ENCODE data around the gene E2F4. TPM values are rescaled to one million over a fixed set of nuclear protein-coding genes. Genes with fewer than 3 reads are reported as not detected.

E2F4 gene
- total and polyA plus RNA-seq, 9 of the 15 experiments (the other 6 are each of a cell fraction or from before 2014, with no cell fraction given), result 9.7 to 139 (median 106) TPM

- intact Hi-C loops (cut with micrococcal nuclease), result no loop called here
- Histone ChIP-seq H3K9me3 (replicated peaks; ENCODE audit: control insufficient read depth, insufficient read depth, low read depth, low read length) (no peaks in the 10 kb centered on the region), H4K20me1 (replicated peaks; ENCODE audit: control insufficient read depth, insufficient read depth, low read length) (no peaks in the 10 kb centered on the region), H3K4me1 (replicated peaks in 1 of 2; ENCODE audit: control insufficient read depth in 2 of 2, insufficient read depth in 2 of 2, low read length in 2 of 2) (peaks cover 17 to 61% of the 10 kb centered on the region in 2 experiments), H3K9ac (ENCODE audit: insufficient read depth in 1 of 2, low read depth in 2 of 2, low read length in 2 of 2) (no peak overlapping the region), H3K9me1 (ENCODE audit: control insufficient read depth, insufficient read depth, low read length) (no peaks in the 10 kb centered on the region), H3K27ac (ENCODE audit: extremely low read depth, low read depth, low read length) (no peak overlapping the region), H3K79me2 (ENCODE audit: control insufficient read depth, insufficient read depth, low read length) (peaks cover 32% of the 10 kb centered on the region), H3K4me3 (no peak overlapping the region), H2AFZ (ENCODE audit: low read depth, low read length) (no peak overlapping the region), H3K27me3 (ENCODE audit: control insufficient read depth in 2 of 2, insufficient read depth in 2 of 2, low read length in 2 of 2) (no peaks in the 10 kb centered on the region), H3K4me2 (ENCODE audit: insufficient read depth, low read length) (no peak overlapping the region), H3K36me3 (ENCODE audit: control insufficient read depth, insufficient read depth, low read length) (peaks cover 93% of the 10 kb centered on the region)
- POLR2A ChIA-PET, result interaction anchor here (0.9 to 2.2 kb wide), 3 partner anchors 11 to 30 kb away, joined by 3 to 9 read pairs (median 5); partner anchors contain the start of genes NOL3 and TMEM208
- ATAC-seq (no peak), FAIRE-seq (no peak), DNase-seq (ENCODE audit: extremely low read depth in 1 of 4, low spot score in 3 of 4) (no peak)
- in situ Hi-C loops (cut with MboI), result no loop called here
- 64% methylated on average over 6 of the region's 6 CpGs for WGBS (ENCODE audit: insufficient coverage, low coverage, missing lambda C conversion rate)
- BruUV-seq (replicated peaks), result no TSS peak
- TF ChIP-seq THAP7 (CRISPR knock-in tag; IDR thresholded peaks at IDR 0.05) (no peak), ZHX1 (conservative IDR thresholded peaks at IDR 0.05; ENCODE audit: low read length) (no peak)
- CTCF ChIA-PET (ENCODE audit: low intra/inter-chr PET ratio), result no interaction called here
These were observed 5.7 kb downstream of the E2F4 start for GRCh38 chr16:67197704-67198103.
